WI38 (cell line): ENCODE measurements around the gene MUC15.

Experiments
- H3K4me3 ChIP-seq: 2 replicates; pipeline ENCODE4 v1.5.1; 2011; ENCODE audit warnings: low read depth, mild to moderate bottlenecking, control low read depth, low read length
- TF ChIP-seq, protein P1 (sequence below): IDR thresholded peaks from 2 replicates; pipeline ENCODE4 v1.5.1; 2012; ENCODE audit warnings: low read depth, mild to moderate bottlenecking, control low read depth, low read length

The MUC15 gene

DNA sequence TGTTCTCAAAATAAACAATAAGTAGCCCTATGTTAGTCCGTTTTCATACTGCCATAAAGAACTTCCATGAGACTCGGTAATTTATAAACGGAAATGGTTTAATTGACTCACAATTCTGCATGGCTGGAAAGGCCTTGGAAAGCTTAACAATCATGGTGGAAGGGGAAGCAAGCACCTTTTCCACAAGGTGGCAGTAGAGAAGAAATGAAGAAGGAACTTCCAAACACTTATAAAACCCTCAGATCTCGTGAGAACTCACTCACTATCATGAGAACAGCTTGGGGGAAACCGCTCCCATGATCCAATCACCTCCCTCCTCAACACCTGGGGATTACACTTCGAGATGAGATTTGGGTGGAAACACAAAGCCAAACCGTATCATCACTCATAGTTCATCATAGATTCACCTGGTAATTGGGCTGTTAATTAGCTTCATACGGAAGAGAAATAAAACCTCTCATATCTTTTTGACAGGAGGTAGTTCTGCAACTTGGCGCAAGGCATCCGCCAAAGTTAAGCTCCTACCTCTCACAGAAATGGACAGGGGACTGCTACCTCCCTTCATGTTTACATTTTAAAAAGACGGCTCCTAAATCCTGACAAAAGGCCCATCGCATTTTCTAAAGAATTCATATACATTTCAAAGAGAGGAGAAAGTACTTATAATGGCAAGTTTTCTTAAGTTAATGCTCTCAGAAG lies 49.0 kb downstream of the MUC15 start:
- no peak overlapping the region for H3K4me3 ChIP-seq
- TF ChIP-seq, protein P1, sequence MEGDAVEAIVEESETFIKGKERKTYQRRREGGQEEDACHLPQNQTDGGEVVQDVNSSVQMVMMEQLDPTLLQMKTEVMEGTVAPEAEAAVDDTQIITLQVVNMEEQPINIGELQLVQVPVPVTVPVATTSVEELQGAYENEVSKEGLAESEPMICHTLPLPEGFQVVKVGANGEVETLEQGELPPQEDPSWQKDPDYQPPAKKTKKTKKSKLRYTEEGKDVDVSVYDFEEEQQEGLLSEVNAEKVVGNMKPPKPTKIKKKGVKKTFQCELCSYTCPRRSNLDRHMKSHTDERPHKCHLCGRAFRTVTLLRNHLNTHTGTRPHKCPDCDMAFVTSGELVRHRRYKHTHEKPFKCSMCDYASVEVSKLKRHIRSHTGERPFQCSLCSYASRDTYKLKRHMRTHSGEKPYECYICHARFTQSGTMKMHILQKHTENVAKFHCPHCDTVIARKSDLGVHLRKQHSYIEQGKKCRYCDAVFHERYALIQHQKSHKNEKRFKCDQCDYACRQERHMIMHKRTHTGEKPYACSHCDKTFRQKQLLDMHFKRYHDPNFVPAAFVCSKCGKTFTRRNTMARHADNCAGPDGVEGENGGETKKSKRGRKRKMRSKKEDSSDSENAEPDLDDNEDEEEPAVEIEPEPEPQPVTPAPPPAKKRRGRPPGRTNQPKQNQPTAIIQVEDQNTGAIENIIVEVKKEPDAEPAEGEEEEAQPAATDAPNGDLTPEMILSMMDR = no peak

DNA sequence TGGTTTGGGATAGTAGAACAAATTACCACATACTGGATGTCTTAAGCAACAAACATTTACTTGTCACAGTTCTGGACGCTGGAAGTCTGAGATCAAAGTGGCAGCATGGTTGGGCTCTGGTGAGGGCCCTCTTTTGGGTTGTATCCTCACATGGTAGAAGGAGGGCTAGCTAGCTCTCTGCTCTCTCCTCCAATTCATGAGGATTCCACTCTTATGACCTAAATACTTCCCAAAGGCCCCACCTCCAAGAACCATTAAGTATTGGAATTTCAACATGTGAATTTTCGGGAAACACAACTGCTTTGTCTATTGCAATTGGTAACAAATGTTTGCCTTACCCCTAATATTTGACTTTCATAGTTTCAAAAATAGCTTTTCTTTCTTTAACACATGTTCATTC lies 52.6 kb downstream of the MUC15 start:
- TF ChIP-seq, protein P1 = no peak
- no peak overlapping the region for H3K4me3 ChIP-seq

DNA sequence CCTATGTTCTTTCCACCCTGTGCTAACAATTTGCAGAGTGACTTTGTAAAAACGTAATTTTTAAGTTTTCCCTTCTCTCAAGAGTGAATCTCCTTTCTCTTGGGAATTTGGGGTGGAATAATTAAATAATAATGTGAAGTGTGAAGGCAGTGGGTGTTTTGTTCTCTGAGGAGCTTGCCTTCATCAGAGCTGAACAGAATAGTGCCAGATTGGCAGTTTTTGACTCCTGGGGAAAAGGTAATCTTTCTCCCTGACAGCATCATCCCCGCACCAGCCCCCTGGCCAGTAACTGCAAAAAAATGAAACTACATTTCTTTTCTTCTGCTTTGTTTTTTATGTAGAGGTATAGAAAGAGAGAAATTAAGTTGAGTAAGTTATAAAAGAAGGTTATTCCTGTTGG lies 59.9 kb downstream of the MUC15 start:
- no peak overlapping the region for H3K4me3 ChIP-seq
- TF ChIP-seq, protein P1 = no peak

DNA sequence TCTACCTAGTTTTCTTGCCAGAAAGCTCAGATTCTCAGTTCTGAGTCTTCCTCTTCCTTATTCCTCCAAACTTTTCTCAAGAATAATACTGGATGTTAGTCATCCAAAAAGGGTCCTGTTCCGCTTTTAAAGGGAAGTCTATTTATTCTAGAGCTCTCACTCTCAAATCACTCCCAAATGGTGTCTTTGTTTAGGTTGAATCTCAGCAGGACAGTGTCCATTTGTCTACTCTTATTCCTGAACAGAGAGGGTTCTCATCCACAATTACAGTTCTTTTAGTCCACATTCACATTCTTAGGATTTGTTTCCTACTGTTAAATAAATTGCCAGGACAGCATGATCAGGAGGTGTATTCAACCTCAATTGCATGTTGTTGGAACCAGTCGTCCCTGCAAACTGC lies 61.3 kb downstream of the MUC15 start:
- no peak overlapping the region for H3K4me3 ChIP-seq
- TF ChIP-seq, protein P1 = no peak

DNA sequence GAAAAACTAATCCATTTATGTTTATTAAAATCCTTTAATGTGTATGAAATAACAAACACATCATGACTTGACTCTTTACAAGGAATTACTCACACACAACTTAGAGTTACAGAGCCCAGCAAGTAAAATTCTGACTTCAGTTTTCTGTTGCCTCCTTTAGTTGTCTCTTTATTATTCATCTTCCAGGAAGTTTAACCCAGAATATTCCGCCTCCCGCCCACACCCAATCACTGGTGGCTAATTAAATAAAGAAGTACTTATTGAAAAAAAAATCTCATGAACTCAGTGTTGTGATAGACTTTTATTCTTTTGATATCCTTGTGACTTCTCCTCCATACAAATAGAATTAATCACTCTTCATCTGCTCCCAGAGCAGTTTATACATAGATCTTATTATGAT lies 61.9 kb downstream of the MUC15 start:
- TF ChIP-seq, protein P1 = no peak

More for the DNA sequence above, 61.9 kb downstream of the MUC15 start:
- no peak overlapping the region for H3K4me3 ChIP-seq
